ENCODE measurements around the gene CCR5AS.
"Not testable (repeated sequence)": the region's sequence is repeated elsewhere in the genome, so short reads cannot be mapped to it uniquely, and the experiment has no call there.

The CCR5AS gene

DNA sequence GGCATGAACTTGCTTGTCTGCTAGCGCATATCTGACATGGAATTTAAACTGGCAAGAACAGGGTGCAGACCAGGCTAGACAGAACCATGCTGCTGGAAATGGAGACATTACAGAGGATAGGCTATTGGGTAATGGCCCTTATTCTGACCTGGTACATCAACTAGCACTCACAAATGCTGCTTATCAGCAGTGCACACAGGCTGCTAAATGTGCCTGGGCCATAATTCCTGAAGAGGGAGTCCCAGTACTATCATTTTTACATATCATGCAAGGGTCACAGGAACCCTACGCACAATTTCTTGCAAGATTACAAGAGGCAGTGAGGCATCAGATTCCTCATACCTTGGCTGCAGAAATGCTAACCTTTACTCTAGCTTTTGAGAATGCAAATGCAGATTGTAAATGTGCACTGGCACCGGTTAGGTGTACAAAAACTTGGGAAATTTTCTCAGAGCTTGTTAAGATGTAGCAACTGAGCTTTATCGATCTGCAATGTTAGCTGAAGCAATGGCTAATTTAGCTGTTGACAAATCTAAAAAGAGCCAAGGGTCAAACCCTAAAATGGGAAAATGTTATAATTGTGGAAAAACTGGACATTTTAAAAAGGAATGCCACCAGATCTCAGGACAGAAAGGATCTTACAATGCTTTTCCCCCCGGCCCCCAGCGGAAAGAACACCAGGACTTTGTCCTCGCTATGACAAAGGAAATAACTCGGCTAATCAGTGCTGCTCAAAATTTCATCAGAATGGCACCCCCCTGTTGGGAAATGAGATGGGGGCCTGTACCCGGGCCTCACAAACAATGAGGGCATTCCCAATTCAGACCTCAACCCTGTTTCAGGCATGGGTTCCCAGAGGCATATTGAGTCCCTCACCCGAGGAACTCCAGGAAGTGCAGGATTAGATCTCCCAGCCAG lies 21.3 kb upstream of the CCR5AS start:
- DNase-seq: no peak

DNA sequence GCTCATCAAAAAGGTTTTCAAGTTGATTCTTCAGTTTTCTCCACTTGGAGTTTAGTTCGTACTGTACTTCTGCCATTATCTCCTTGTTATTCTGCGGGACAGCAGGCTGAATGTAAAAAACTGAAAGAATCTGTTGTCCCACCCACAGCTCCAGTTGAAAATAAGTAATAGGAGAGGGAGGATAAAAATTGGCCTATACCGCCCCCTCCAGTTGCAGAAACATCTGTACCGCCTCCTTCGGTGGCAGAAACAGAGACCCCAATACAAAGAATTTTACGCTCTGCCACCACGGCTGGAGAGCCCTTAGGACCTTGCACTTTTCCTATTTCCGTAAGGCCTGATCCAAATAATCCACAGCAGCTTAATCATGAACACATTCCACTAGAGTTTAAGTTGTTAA lies 20.5 kb upstream of the CCR5AS start:
- DNase-seq: not testable (repeated sequence)

DNA sequence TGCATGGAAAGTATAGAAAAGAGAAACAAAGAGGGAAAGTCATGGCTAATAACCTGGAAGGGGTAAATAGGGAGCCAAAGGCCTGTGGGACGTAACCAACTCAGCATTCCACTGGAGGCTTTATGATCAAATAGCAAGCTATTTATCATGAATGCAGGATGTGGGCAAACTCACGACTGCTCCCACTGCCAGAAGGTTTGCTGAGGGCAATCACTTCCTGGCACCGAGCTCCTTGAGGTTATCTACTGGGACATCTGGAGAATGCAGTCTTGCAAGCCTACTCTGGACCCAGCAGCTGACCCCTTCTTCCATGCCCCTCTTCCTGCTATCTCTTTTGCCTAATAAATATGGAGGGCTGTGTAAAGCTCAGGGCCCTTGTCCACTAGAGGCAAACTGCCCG lies 19.6 kb upstream of the CCR5AS start:
- not testable (repeated sequence) for DNase-seq

DNA sequence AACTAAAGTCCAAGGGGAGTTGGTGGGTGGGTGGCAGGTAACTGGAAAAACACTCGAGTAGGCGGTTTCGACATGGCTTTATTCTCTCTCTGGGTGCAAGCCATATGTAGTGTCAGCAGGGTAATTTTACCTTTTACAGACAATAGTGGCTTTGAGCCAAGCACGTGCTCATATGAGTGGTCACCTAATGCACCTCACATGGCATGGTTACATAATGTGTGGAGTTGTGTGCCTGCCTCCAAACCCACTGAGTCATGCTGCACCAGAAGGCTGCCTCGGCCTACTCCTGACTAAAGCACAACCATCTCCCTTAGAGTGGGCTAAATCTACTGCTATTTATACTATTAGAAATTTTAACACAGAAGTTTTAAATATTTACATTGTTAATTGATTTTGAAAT lies 16.7 kb upstream of the CCR5AS start:
- no peak for DNase-seq

DNA sequence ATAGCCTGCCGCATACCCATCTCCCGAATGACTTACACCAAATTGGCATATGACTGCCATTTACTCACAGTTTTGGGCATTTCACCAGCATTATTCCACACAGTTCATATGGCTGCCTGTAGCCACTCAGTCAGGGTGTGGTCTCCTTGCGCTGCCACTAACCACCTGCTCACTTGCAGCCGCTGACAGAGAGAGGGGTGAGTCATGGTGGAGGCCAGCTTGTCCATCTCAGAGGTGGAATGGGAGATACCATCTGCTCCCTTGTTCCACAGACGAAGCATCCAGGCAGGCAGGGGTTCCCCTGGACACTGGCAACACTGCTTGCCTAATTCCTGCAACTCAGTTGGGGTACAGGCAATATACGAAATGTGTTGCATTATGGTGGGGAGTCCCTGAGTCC lies 15.8 kb upstream of the CCR5AS start:
- no peak for DNase-seq

DNA sequence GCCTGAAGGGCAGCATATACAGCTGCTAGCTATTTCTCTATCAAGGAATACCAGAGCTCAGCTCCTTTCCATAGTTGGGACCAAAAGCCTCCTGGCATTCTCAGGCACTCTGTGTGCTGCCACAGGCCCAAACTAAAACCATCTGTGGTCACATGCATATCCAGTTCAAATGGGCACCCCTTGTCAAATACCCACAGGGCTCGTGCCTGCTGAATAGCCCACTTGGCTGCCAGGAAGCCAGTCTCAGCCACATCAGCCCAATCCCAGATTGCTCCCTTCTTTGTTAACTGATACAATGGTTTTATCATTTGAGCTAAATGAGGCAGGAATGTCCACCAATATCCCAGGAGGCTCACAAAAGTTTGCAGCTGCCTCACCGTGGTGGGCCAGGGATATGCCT lies 14.1 kb upstream of the CCR5AS start:
- no peak for DNase-seq

DNA sequence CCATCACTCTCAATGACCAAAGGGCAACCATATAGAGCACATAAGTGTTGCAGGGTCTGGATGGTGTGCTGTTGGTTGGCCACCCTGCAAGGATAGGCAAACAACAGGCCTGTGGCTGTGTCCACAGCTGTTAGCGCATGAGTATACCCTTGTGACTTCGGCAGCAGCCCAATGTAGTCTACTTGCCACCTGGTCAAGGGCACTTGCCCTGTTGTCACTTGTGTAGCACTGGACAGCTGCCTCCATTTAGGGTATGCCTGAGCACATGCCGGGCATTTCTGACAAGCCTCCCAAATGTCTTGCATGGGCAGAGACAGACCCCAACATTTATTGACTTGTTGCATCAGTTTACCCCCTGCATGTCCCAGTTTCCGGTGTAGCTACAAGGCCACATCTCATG lies 12.9 kb upstream of the CCR5AS start:
- DNase-seq: no peak

DNA sequence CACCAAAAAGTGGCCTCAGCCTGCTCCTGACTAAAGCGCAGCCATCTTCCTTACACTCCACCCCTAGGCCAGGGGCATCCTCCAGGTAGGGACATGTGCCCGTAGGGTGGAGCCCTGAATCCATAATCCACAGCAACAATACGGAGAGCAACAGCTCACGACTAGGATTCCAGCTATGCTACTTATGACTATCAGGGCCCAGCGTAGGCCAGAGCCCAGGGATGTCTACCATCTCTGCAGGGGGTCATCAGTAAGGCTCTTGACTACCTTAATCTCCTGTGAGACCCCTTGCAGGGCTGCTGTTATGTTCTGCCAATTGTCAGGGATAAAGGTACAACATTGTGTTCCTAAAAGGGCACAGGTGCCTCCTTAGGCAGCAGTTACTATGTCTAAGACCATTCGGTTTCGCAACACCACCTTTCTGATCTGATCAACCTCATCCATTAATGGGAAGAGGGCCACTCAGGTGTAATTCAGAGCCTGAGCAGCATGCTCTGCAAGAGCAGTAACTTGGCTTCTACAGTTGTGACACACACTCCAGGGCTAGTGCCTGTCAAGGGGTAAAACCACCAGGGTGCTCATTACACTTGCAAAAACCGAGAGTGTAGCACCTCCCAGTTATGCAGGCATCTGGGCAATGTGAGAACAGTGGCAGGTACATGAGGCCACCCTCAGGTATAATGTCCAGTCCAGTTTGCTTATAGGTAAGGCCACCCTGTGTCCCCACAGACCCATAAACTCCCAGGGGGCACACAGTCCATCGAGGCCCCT lies 11.2 kb upstream of the CCR5AS start:
- DNase-seq: no peak

DNA sequence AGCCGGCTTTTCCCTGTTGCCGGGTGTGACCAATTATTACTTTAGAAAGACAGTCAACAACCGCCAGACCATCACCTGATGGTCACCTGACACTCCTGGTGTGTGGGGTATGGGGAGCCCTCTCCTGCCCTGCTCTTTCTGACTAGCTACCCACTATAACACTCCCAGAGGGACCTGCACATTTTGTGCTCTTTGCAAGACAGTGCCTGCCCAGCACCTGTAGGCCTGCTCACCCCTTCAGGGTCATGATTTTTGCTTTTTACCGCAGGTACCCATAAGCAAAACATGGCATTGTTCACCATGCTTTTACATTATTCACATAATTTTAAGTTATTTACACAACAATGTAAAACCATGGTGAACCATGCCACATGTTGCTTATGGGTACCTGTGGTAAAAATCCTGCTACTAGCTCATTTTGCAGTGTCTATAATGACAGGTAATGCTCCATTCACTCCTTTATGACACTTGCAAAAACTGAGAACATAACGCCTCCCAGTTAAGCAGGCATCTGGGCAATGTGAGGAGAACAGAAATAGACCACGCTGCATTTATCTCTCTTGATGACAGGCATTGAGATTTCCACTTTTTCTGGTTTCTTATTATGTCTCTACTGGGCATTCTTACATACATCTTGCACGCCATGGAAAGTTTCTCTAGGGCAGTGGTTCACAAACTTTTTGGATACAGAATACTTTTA lies 10.1 kb upstream of the CCR5AS start:
- no peak for DNase-seq

DNA sequence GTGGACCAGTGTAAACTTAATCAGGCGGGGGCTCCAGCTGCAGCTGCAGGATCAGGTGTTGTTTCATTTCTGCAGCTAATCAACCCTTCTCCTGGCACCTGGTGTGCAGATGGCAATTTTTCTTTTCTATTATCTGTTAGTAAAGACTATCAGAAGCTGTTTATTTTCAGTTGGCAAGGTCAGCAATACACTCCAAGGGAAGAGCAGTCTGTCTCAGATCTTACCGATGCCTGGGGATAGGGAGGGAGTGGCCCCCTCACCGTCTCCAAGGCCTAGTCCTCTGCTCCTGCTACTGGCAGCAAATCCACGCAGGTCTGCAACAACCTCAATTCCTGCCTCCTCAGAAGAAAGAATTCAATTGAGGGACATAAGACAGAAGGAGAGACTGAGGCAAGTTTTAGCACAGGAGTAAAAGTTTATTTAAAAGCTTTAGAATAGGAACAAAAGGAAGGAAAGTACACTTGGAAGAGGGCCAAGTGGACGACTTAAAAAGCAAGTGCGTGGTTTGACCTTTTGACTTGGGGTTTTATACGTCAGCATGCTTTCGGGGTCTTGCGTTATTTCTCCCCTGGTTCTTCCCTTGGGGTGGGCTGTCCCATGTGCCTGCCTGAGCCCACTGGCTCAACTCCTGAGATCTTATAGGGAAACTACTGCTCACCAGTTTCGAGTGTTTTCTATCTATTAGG lies 9.4 kb upstream of the CCR5AS start:
- DNase-seq: no peak

DNA sequence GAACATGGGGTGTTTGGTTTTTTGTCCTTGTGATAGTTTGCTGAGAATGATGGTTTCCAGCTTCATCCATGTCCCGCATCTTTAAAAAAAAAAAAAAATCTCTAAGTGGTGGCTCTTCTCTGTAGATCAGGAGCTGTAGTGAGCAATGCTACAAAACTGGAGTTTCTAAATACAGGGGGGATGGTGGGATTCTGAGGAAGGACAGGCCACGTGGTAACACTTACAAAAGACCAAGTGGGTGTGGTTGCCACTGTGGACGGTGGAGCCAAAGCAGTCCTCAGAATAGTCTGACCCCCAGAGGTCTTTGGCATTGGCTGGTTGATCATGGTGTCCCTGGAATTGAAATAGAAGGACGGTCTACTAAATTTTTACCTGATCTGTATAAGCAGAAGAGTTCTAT lies 7.9 kb upstream of the CCR5AS start:
- DNase-seq: no peak

DNA sequence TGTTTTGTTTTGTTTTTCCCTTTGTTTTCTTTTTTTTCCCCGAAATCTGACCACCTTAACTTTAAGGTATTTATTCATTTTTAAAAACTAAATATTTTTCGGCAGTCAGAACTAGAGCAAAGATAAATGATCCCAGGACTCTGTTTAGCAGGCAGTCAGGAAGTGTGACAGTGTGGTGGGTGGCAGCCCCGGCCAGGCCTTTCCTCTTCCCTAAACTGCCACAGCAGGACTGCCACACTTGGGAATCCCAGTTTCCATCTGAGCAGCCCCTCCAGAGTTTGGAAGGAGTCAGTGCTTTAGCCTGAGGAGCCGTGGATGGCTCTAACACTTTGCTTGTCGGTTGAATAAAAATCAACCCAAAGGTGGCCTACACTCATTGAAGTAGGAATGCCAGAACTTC lies 7.1 kb upstream of the CCR5AS start:
- no peak for DNase-seq

DNA sequence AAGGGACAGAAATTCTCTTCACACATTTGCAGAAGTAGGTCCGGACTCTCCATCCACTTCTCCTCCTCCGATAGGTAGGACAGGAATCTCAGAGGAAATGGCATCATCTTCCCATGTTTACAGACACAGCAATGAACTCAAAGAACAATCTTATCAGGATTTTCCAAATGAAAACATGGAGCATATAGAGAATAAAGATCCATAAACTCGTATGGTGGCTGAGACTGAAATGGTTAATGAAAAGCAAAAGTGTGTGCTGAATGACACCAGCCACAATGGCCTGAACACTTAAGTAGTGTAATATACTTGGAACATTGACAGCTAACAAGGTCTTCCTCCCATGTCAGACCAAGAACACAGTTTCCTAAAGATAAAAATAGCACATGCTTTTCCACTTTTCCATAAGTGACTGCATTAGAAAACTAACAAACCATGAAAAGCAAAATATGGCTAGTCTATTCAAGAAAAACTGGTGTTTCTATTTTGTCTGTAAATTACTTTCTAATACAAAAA lies 6.0 kb upstream of the CCR5AS start:
- DNase-seq: no peak

DNA sequence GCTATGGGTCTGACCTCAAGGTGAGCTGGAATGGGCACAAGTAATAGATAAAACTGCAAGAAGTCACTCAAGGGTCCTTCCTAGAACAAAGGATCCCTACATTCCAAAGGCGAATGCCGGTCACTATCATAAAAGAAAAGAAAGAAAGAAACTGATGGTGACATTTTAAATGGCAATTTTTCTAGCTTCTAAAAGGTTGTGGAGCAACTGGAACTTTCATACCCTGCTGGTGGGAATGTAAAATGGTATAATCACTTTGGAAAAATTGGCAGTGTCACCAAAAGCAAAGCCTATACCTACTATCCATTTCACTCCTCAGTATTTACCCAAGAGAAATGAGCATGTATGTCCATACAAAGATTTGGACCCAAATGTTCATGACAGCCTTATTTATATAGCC lies 4.4 kb upstream of the CCR5AS start:
- no peak for DNase-seq

DNA sequence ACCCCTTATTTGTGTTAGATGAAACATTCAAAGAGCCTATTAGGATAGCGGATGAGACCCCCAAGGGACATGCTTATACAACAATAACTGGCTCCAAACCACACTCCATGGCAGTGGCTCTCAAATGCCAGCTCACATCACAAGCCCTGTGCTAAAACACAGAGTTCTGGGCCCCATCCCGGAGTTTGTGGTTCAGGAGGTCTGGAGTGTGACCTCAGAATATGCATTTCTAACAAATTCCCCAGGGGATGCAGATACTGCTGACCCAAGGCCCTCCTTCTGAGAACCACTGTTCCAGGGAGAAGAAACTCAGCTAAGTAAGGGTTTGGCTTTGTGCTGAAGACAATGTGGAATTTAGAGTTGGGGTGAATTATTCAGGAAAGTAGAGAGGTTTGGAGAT lies 3.8 kb upstream of the CCR5AS start:
- no peak for DNase-seq

DNA sequence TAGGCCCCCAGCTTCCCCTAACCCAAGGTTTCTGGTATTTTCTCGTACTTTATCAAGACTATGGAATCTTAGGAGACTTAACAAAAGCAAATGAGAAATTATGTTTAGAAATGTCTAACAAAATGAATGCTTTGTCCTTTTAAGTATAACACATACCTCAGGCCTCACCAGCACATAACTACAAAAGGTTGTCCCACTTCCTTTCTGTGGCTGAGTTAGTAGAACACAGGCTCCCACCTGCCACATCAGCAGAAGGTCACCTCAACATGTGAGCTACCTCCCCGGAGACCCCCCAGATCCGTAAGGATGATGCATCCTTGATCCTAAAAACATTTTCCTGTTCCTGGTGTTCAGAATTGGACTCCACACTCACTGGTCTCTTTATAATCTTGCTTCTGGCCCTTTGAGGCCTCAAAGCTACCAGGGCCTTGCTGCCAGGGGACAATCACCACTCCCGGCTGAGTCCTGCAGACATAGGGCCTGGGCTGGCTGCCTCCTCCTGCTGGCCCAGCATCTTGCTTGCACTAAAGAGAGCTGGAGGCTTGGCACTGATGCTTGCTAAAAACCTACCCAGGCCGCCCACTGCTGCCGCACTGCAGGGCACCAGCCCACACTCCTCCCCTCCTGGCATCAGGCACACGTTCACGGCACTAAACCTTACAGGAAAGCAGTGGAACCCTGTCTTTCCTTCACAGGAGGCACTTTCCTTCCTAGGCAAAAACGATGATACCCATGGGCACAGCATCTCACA lies 3.0 kb upstream of the CCR5AS start:
- DNase-seq: no peak

DNA sequence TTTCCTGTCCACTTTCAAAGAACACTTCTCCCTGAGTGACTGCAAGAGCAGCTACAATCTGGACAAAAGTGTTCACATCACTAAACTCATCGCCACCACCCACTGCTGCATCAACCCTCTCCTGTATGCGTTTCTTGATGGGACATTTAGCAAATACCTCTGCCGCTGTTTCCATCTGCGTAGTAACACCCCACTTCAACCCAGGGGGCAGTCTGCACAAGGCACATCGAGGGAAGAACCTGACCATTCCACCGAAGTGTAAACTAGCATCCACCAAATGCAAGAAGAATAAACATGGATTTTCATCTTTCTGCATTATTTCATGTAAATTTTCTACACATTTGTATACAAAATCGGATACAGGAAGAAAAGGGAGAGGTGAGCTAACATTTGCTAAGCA lies 2.0 kb upstream of the CCR5AS start:
- DNase-seq: no peak

DNA sequence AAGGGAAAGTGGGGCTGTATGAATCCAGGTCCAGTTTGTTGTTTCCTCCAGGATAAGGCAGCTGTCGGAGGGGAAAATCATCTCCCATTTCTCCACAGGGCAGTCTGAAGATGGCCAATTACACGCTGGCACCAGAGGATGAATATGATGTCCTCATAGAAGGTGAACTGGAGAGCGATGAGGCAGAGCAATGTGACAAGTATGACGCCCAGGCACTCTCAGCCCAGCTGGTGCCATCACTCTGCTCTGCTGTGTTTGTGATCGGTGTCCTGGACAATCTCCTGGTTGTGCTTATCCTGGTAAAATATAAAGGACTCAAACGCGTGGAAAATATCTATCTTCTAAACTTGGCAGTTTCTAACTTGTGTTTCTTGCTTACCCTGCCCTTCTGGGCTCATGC lies 1.1 kb upstream of the CCR5AS start:
- DNase-seq: no peak

DNA sequence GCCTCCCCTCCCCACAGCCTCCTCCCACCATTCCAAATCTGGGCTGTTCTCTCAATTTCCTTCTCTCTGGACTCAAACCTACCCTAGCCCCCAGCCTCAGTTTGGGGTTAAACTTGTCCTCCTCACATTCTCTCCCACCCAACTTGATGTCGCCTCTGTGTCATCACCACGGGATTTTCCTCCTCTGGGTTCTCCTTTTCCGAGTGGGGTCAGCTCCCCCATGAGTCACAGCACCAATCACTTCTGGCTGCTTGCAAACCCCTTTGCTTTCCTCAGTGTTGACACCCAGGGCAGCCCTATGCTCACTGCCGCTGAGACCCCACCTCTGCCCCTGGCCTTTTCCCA lies 451 bp downstream of the CCR5AS start:
- DNase-seq: no peak

DNA sequence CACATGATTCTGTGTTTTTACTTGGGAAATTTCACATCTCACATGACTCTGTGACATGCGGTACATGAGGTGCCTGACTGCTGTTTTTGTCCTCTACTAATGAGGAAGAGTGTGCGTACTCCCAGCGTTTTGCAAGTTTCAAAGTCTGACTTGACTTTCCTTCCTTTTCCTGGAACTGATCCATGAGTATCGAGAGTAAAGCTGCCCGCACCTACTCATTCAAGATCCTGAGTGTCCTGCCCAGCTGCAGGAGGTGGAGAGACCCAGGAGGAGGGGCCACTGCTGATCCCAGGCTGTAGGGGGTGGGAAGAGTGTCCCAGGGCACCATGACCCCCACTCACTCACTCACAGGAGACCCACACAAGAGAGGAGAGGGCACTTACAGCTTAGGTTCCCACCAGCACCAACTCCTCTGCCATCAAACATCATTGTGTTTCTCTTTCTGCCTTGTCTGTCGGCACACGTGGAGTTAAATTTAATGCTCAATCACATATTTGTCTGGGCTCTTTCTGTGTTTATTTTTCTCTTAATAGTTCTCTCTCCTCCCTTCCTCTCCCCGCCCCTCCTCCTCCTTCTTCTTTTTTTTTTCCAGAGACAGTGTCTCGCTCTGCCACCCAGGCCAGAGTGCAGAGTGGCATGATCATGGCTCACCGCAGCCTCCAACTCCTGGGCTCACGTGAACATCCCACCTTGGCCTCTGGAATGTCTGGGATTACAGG lies 1.4 kb downstream of the CCR5AS start:
- DNase-seq: no peak

DNA sequence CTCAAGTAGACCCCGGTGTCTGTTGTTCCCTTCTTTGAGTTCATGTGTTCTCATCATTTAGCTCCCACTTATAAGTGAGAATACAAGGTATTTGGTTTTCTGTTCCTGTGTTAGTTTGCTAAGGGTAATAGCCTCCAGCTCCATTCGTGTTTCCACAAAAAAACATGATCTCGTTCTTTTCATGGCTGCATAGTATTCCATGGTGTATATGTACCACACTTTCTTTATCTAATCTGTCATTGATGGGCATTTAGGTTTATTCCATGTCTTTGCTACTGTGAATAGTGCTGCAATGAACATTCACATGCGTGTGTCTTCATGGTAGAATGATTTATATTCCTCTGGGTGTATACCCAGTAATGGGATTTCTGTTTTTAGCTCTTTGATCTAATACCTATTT lies 4.0 kb downstream of the CCR5AS start:
- DNase-seq: not testable (repeated sequence)

DNA sequence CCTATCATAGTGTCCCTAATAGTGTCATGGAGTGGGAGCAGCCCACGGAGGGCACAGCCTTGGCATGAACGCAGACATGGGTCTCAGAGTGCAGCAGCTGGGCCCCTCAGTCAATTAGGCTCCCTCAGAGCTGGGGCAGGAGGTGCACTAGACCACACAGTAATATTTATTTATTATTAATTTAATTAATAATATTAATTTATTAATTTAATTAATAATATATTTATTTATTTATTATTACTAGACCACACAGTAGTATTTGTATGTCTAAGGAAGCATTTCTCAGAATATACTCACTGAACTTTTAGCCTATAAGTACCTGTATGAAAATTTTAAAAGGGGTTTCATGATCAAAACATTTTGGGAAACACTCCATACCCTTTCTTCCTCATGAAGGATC lies 5.3 kb downstream of the CCR5AS start:
- DNase-seq: no peak

Data from retina (tissue), 1 donor.